GM19463 (cell line): ENCODE data around the gene METRN.
"Not testable (repeated sequence)": the region's sequence is repeated elsewhere in the genome, so short reads cannot be mapped to it uniquely, and the experiment has no call there.

ENCODE experiments used
- ATAC-seq: cut with Tn5 transposase; IDR thresholded peaks from one replicate; pipeline ENCODE4 v1.9.1; 2021; ENCODE audit warnings: mild to moderate bottlenecking, moderate library complexity; ENCODE audit not compliant: unreplicated experiment

METRN gene

GRCh38 chr16:751152-752006 is 36.5 kb downstream of the METRN start:
- ATAC-seq: no peak

DNA sequence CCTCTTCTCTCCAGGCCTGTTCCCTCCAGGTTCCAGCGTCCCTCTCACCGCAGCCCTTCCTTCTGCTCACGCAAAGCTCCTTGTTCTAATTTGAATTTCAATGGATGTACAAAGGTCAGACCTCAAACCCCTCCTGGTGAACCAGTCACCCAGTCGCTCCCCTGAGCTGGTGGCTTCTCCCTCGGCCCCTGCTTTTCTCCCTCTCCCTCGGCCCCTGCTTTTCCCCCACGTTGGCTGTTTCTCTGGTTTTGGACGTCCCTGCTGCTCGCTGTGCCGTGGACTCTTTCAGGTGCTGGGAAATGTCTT is 37.0 kb downstream of the METRN start:
- no peak for ATAC-seq

DNA sequence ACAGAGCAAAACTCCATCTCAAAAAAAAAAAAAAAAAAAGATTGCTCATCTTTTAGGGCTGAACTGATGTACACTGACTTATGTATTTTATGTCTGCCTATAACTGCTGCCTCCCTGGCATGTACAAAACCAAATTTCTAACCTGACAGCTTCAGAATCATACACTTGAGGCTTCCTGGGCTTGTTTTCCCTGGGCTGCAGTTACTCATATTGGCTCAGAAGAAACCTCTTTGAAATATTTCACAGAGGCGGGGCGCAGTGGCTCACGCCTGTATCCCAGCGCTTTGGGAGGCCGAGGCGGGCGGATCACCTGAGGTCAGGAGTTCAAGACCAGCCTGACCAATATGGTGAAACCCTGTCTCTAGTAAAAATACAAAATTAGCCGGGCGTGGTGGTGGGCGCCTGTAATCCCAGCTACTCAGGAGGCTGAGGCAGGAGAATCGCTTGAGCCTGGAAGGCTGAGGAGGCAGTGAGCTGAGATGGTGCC is 39.2 kb downstream of the METRN start:
- ATAC-seq: not testable (repeated sequence)

DNA sequence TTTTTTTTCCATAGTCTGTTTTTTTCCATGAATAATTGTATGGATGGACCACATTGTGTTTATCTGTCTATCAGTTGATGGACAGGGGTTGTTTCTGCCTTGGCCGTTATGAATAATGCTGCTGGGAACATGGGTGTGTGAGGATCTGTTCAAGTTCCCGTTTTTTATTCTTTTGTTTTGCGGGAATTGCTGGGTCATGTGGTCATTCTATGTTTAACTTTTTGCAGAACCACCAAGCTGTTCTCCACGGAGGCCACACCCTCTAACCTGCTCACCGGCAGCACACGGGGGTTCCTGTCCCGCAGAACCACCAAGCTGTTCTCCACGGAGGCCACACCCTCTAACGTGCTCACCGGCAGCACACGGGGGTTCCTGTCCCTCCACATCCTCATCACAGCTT is 39.7 kb downstream of the METRN start:
- ATAC-seq: no peak

GRCh38 chr16:756428-756827 is 41.5 kb downstream of the METRN start:
- no peak for ATAC-seq

- no peak for ATAC-seq
These were observed 44.4 kb downstream of the METRN start for GRCh38 chr16:759110-759910.

GRCh38 chr16:760065-760464 is 45.1 kb downstream of the METRN start:
- ATAC-seq: no peak

- ATAC-seq: no peak
These were observed 45.8 kb downstream of the METRN start, which contains the start of gene MSLN for GRCh38 chr16:760545-761343. Gene MSLN (plus strand): TSS chr16:760734. CDS start chr16:762681, 1,947 bp downstream.

DNA sequence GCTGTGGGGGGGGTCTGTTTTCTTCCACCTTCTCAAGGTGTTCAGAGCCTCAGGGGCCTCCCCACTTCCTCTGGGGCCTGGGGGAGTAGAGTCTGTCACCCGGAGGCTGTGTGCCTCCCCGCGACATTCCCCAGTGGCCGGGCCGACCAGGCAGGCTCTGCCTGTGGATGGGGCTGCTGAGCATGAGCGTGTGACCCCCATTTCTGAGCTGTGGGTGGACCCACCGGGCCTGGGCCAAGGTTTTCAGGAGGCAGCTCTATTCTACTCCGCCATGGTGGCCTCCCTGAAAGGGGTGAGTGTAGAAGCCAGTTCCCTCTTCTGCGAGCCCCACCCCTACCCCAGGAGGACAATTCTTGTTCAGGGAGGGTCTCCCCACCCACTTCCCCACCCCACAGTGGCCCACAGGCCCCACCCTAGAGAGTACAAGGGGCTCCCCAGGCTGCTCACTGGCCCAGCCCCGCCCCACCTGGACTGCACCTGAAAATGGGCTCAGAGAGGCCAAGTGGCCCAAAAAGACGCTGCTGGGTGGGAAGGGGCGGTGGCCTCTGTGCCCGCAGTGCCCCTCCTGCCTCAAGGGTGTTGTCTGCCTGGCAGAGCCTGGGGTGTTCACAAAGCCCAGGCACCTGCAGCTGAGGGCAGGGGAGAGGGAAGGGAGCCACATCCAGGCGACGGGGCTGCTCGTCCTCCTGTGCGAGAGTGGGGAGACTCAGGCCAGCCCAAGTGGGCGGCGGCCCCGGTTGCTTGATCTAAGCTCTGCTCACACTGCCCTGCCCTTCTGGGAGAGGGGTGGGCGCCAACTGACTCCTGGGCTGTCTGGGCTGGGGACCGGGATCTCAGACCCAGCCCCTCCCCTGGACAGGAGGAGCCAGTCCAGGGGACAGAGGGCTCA is 47.0 kb downstream of the METRN start:
- ATAC-seq: no peak

DNA sequence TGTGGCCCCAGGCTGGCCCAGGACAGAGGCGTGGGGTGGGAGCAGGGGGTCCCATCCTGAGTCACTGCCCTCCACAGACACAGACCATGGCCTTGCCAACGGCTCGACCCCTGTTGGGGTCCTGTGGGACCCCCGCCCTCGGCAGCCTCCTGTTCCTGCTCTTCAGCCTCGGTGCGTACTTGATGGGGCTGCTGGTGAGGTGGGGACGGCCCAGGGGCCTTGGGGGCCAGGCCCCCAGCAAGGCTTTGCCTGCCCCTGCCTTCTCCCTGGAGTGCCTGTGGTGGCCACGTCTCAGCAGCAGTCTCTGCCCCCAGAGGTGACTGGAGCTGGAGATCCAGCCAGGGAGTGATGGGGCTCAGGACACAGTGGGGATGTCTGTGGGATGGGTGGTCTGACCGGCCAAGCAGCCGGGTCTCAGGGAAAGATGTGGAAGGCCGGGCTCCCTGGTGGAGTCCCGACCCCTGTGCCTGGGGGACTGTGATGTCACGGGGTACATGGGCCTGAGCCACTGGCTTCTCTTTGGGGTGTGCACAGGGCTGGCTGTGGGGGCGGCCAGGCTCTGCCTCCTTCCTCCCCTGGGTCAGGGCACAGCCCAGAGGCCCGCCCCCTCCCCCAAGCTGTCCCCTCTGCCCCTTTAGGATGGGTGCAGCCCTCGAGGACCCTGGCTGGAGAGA is 47.8 kb downstream of the METRN start:
- ATAC-seq: no peak

GRCh38 chr16:763369-764183 is 48.7 kb downstream of the METRN start:
- ATAC-seq: no peak

DNA sequence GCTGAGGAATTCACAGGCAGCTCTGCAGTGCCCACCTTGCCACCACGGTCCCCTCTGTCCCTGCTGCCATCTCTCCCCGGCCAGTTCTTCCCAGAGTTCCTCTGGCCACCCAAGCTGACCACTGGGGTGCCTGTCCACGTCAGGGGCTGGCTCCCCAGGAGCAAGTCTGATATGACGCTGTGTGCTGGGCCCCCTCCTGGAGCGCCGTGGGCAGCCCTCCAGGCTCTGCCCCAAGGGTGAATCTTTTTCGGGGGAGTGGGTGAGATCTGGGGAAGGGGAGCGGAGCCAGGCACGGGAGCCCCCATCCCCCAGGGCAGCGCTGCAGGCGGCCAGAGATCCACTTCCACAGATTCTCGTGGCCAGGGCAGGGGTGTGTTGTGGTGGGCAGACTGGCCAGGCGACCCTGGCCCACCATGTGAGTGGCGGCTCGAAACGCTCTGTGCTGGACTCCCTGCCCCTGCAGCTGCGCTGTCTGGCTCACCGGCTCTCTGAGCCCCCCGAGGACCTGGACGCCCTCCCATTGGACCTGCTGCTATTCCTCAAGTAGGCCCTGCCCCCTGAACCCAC is 49.3 kb downstream of the METRN start:
- ATAC-seq: no peak

GRCh38 chr16:764848-765487 is 50.0 kb downstream of the METRN start:
- no peak for ATAC-seq

DNA sequence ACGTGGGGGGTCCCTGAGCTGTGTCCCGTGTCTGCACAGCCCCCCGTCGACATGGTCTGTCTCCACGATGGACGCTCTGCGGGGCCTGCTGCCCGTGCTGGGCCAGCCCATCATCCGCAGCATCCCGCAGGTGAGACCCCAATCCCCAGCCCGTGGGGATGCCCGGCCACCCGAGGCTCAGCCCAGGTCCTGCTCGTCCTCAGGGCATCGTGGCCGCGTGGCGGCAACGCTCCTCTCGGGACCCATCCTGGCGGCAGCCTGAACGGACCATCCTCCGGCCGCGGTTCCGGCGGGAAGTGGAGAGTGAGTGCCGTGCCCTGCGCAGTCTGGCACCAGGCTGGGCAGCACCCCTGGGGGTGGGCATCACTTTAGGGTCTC is 50.6 kb downstream of the METRN start:
- ATAC-seq: no peak

- no peak for ATAC-seq
These were observed 51.3 kb downstream of the METRN start for GRCh38 chr16:766008-766819.

DNA sequence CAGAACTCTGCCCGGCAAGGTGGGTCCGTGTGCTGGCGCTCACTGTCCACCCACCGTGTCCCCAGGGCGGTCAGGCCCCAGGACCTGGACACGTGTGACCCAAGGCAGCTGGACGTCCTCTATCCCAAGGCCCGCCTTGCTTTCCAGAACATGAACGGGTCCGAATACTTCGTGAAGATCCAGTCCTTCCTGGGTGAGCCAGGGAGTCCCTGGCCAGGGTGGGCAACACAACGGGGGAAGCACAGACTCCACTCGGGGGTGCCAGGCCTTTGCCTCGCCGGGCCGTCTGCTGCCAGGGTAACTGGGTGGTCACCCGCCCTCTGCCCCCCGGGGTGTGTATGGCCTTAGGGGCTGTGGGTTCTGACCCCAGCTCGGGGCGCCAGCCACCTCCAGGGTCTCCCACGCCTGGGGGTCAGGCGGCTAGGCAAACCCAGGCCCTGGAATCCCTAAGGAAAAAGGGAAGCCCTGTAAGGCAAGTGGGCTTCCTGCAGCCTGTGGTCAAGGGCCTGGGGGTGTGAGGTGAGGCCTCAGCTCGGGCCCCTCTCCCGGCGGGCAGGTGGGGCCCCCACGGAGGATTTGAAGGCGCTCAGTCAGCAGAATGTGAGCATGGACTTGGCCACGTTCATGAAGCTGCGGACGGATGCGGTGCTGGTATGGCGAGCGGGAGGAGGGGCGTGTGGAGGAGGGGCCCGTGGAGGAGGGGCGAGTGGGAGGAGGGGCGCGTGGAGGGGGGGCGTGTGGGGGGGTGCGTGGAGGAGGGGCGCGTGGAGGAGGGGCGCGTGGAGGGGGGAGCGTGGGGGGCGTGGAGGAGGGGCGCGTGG is 52.1 kb downstream of the METRN start:
- ATAC-seq: no peak
